ENCODE data around the gene AAMP. TPM values are rescaled to one million over a fixed set of nuclear protein-coding genes. Genes with fewer than 3 reads are reported as not detected.
A peak's percentile ranks its signal among the peaks of the same experiment; 100 is the strongest.

Gene AAMP
- total RNA-seq, 1 experiment from 2014 or later = 125 TPM

- H3K9me3 Mint-ChIP-seq = no peaks in the 10 kb centered on the region
- H3K4me1 Mint-ChIP-seq = peaks cover 47% of the 10 kb centered on the region
- peak within 1 kb of the TSS; percentile 48; the same call in 1 of the 2 replicates for H3K27ac Mint-ChIP-seq
- ChIA-PET POLR2A (interaction anchor here (0.6 kb wide), 2 partner anchors 32 to 65 kb away, joined by 4 to 6 read pairs; partner anchors contain the start of gene CATIP), CTCF (interaction anchor here (0.5 to 2.4 kb wide), 20 partner anchors 10 to 551 kb away, joined by 3 to 9 read pairs (median 4); partner anchors contain the start of genes AAMP, CATIP and PNKD)
- DNase-seq (ENCODE audit: low spot score) (peak; percentile 73), ATAC-seq (peak; percentile 90)
- no peaks in the 10 kb centered on the region for H3K36me3 Mint-ChIP-seq
- peaks cover 4% of the 10 kb centered on the region; the same call in 1 of the 2 replicates for H3K27me3 Mint-ChIP-seq (ENCODE audit: low read depth)
- H3K4me3 Mint-ChIP-seq = peak within 1 kb of the TSS; percentile 65
- TF ChIP-seq ZNF425 (CRISPR knock-in tag; conservative IDR thresholded peaks at IDR 0.05) (no peak), PRRX2 (CRISPR knock-in tag; IDR thresholded peaks at IDR 0.05) (no peak), E2F1 (CRISPR knock-in tag; IDR thresholded peaks at IDR 0.05) (no peak), EMX1 (CRISPR knock-in tag; IDR thresholded peaks at IDR 0.05) (no peak), HMGXB4 (CRISPR knock-in tag; IDR thresholded peaks at IDR 0.05) (peak; percentile 85; the same call in 1 of the 2 replicates), ATF3 (CRISPR knock-in tag; conservative IDR thresholded peaks at IDR 0.05) (no peak), ZNF281 (CRISPR knock-in tag; IDR thresholded peaks at IDR 0.05) (no peak), TCF7 (CRISPR knock-in tag; IDR thresholded peaks at IDR 0.05; ENCODE audit: low read depth) (no peak), ATF1 (CRISPR knock-in tag; IDR thresholded peaks at IDR 0.05) (peak; percentile 70; the same call in 1 of the 2 replicates), ARID4B (CRISPR knock-in tag; IDR thresholded peaks at IDR 0.05; ENCODE audit: borderline replicate concordance) (no peak), MXD4 (CRISPR knock-in tag; IDR thresholded peaks at IDR 0.05; ENCODE audit: borderline replicate concordance) (no peak), ZNF532 (CRISPR knock-in tag; IDR thresholded peaks at IDR 0.05; ENCODE audit: borderline replicate concordance) (no peak), GRHL2 (CRISPR knock-in tag; IDR thresholded peaks at IDR 0.05; ENCODE audit: insufficient replicate concordance, severe bottlenecking) (no peak), ATF2 (CRISPR knock-in tag; IDR thresholded peaks at IDR 0.05; ENCODE audit: borderline replicate concordance, low read depth) (no peak), GTF2I (CRISPR knock-in tag; conservative IDR thresholded peaks at IDR 0.05) (no peak)
These were observed 22.4 kb upstream of the AAMP start, which contains the start of gene TMBIM1 for GRCh38 chr2:218292048-218293014. TMBIM1 (minus strand) TSS chr2:218292503; CDS start chr2:218282141, 10,362 bp downstream.
